ENCODE results near the gene SEMA3D. TPM values are rescaled to one million over a fixed set of nuclear protein-coding genes. Genes with fewer than 3 reads are reported as not detected.

Gene SEMA3D
- total and polyA plus RNA-seq, 9 donors = 0.75 to 6.1 (median 3.0) TPM

GRCh38 chr7:85019778-85020177 lies 167.1 kb downstream of the SEMA3D start:
- no peak for DNase-seq
- Histone ChIP-seq H3K9me3 (no peaks in the 10 kb centered on the region), H3K36me3 (no peaks in the 10 kb centered on the region), H3K4me3 (no peak overlapping the region), H3K27me3 (no peaks in the 10 kb centered on the region), H3K27ac (no peak overlapping the region), H3K4me1 (ENCODE audit: insufficient read depth) (no peaks in the 10 kb centered on the region)
- TF ChIP-seq POLR2A (IDR thresholded peaks at IDR 0.05) (no peak), CTCF (IDR thresholded peaks at IDR 0.05) (no peak), EP300 (IDR thresholded peaks at IDR 0.05) (no peak)
- intact Hi-C loops (cut with DNase I) = loop anchor here in 2 of 4 donors (10.0 kb wide), 2 partner anchors 1045 to 1085 kb away; no protein-coding TSS in a partner anchor
- 95 to 97% (median 96%) methylated on average over 3 of the region's 3 CpGs for WGBS, 3 donors

DNA sequence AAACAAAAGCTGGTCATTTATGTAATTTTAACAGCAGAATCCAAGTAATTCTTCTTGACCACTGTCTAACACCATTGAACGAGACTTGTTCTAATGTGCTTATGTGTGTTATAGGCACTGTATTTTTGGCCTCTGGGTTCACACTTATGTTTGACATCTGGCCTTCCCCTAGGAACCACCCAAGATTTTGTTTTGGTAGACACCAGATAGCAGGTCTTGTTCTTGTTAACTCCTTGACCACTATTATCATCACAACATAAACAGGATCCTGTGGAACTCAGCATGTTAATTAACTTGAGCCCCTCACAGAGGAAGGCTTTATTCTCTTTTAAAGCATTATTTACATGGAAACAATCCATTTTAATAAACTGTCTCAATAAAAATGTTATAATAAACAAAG lies 167.7 kb downstream of the SEMA3D start:
- no peak for TF ChIP-seq POLR2A (IDR thresholded peaks at IDR 0.05)
- no peak for TF ChIP-seq EP300 (IDR thresholded peaks at IDR 0.05)
- no peak for TF ChIP-seq CTCF (IDR thresholded peaks at IDR 0.05)
- 75 to 90% (median 78%) methylated on average over 1 of the region's 1 CpG for WGBS, 3 donors
- Histone ChIP-seq H3K4me3 (no peak overlapping the region), H3K36me3 (no peaks in the 10 kb centered on the region), H3K27me3 (no peaks in the 10 kb centered on the region), H3K9me3 (no peaks in the 10 kb centered on the region), H3K4me1 (ENCODE audit: insufficient read depth) (no peaks in the 10 kb centered on the region), H3K27ac (no peak overlapping the region)
- no peak for DNase-seq
- intact Hi-C loops (cut with DNase I) = no loop called here

- H3K4me3 ChIP-seq = no peak overlapping the region
- intact Hi-C loops (cut with DNase I) = no loop called here
- 80 to 95% (median 94%) methylated on average over 1 of the region's 1 CpG for WGBS, 3 donors
- no peaks in the 10 kb centered on the region for H3K27me3 ChIP-seq
- no peak overlapping the region for H3K27ac ChIP-seq
- no peaks in the 10 kb centered on the region for H3K4me1 ChIP-seq (ENCODE audit: insufficient read depth)
- no peaks in the 10 kb centered on the region for H3K9me3 ChIP-seq
- TF ChIP-seq EP300 (IDR thresholded peaks at IDR 0.05) = no peak
- no peak for TF ChIP-seq CTCF (IDR thresholded peaks at IDR 0.05)
- no peak for TF ChIP-seq POLR2A (IDR thresholded peaks at IDR 0.05)
- no peak for DNase-seq
- H3K36me3 ChIP-seq = no peaks in the 10 kb centered on the region
These were observed 168.4 kb downstream of the SEMA3D start for GRCh38 chr7:85018498-85018897.

DNA sequence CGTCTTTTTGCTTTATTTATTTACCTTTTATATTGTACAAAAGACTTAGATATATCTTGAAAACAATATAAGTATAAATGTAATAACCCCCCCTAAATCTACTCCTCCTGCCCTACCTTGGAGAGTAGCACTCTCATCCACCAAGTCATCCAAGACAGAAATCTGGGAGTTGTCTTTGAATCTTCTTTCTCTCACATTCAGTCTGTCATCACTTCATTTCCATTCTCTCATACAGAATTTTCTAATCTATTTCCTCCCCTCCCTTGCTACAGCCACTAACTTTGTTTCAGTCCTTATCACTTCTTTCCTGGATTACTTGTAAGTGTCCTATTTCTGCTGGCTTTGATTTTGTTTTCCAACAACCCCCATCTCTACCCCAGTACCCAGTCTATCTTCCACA lies 170.6 kb downstream of the SEMA3D start:
- H3K4me3 ChIP-seq = no peak overlapping the region
- no peaks in the 10 kb centered on the region for H3K27me3 ChIP-seq
- intact Hi-C loops (cut with DNase I) = no loop called here
- no peak for DNase-seq
- H3K27ac ChIP-seq = no peak overlapping the region
- TF ChIP-seq CTCF (IDR thresholded peaks at IDR 0.05) (no peak), EP300 (IDR thresholded peaks at IDR 0.05) (no peak), POLR2A (IDR thresholded peaks at IDR 0.05) (no peak)
- H3K36me3 ChIP-seq = no peaks in the 10 kb centered on the region
- WGBS, 3 donors = 89 to 90% (median 89%) methylated on average over 1 of the region's 1 CpG
- H3K9me3 ChIP-seq = no peaks in the 10 kb centered on the region
- H3K4me1 ChIP-seq (ENCODE audit: insufficient read depth) = no peaks in the 10 kb centered on the region
